GM19239 (cell line): Measurements from ENCODE around the gene COA8.

Source experiments
- DNase-seq: peaks from one replicate; pipeline ENCODE4 v3.0.0; 2011; ENCODE audit warnings: low spot score; ENCODE audit not compliant: insufficient read length
- FAIRE-seq: peaks from 2 replicates; lab custom pipeline; 2011; peaks lifted over from hg19 to GRCh38; lab: Jason Lieb, UNC

The COA8 gene, protein sequence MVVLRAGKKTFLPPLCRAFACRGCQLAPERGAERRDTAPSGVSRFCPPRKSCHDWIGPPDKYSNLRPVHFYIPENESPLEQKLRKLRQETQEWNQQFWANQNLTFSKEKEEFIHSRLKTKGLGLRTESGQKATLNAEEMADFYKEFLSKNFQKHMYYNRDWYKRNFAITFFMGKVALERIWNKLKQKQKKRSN

DNA sequence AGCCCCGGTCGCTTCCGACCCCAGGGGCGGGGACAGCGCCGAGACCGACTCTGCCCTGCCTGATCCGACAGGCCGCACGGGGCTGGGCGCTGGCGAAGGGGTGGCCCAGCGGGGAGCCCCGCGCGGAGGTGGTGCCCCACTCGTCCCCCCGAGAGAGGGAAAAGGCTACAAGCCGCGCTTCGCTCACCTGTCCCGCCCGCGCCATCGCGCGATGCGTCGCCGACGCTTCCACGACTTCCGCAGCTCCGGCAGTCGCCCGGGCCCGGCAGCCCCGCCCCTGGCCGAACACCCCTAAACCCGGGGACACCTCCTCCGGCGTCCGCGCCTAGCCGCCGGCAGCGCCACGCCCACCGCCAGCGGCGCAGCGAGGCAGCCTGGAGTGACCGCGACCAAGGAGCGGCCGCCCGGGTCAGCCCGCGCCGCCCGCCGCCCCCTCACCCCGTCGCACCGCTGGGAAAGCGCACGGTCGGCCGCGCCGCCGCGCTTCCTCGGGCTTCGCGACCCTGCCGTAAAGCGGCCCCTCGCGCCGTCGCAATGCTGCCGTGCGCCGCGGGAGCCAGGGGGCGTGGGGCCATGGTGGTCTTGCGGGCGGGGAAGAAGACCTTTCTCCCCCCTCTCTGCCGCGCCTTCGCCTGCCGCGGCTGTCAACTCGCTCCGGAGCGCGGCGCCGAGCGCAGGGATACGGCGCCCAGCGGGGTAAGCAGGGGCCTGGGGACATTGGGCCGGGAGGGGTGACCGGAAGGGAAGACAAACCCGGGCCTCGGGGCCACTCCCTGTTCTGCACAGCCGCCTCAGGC is at the start of gene COA8, which contains the start of gene BAG5:
Gene COA8, plus strand, starts transcription at position 532 of the 797 bp plus-strand sequence. Its CDS starts 42 bp downstream, at position 574.
Gene BAG5, minus strand, starts transcription at position 229 of the 797 bp plus-strand sequence. CDS start 1,493 bp downstream, outside the sequence.
- DNase-seq (peak; percentile 95), FAIRE-seq (peak; percentile 74)

DNA sequence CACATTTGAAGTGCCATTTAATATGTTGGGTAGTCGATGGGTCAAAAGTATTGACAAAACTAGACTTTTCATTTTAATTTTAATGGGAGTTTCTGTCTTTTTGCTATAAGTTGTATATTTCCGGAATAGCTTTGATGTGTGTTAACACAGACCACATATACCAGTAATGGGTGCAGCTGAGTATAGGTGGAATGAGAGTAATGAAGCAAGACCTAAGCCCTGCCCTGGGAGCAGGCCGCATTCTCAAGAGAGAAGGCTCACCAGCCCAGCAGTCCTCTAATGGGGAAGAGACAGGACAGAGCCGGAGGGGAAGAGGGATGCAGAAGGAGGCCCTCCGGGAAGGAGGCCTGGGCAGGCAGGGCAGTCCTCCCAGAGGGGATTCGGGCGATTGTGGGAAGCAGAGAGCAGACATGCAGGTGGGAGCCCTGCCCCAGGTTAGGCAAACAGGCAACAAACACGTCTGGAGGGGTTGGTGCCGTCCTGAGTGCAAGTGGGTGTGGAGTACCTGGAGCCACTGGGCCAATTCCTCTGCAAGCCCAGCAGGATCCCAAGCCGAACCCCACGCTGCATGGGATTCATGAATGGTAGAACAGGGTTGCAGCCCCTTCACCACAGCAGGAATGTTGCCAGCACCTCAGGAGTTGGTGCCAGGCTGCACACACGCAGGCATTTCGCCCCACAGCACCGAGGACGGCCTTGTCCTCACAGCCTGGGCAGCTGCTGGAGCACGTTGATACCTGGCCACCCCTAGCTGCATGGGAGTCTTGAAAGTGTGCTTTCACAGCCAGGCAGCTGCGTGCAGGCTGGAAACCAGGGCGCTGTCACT is 48.0 kb upstream of the COA8 start:
- DNase-seq (no peak), FAIRE-seq (no peak)

DNA sequence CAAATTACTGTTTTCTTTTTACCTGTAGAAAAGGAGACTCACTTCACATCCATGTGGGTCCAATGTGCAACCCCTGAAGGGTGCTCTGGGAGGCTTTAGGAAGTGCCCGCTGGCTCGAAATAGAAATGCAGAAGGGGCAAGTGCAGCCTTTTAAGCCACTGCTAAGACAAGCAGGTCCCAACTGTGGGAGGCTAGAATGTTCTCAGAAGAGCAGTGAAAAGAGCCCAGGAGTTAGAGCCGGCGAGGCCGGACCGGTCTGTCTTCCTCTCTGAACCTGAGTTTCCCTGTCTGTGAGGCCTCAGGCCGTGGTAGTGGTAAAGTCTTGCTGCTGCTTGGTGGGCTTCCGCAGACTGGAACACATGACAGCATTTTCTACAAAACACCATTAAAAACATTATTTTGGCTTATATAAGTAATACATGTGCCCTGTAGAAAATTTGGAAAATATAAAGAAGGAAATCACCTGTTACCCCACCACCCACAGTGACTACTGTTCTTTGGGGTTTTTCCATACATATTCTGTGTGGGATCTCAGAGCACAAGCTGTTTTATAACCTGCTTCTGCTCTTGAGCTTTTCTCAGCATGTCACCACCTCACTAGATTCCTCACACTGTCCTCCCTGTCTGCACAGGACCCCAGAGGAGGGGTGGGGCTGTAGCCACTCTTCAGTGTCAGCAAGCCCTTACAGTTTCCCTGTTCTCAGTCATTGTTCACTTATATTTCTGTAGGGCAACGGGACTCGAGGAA is 46.2 kb upstream of the COA8 start:
- no peak for DNase-seq
- FAIRE-seq: peak; percentile 68

DNA sequence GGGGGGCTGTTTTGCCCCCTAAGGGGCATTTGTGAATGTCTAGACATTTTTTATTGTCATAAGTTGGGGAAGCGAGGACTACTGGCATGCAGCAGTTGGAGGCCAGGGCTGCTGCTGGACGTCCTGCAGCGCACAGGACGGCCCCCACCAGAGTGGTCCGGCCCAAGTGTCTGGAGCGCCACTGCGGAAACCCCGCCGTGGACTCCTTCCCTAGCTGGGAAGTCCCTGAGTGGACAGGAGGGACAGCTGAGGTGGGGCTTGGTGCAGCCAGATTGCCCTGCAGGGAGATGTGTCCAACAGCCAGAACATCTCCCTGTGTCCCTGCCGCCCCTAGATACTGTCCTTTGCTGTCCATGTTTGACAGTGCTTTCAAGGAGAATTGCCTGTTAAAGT is 45.6 kb upstream of the COA8 start:
- no peak for DNase-seq
- FAIRE-seq: no peak

DNA sequence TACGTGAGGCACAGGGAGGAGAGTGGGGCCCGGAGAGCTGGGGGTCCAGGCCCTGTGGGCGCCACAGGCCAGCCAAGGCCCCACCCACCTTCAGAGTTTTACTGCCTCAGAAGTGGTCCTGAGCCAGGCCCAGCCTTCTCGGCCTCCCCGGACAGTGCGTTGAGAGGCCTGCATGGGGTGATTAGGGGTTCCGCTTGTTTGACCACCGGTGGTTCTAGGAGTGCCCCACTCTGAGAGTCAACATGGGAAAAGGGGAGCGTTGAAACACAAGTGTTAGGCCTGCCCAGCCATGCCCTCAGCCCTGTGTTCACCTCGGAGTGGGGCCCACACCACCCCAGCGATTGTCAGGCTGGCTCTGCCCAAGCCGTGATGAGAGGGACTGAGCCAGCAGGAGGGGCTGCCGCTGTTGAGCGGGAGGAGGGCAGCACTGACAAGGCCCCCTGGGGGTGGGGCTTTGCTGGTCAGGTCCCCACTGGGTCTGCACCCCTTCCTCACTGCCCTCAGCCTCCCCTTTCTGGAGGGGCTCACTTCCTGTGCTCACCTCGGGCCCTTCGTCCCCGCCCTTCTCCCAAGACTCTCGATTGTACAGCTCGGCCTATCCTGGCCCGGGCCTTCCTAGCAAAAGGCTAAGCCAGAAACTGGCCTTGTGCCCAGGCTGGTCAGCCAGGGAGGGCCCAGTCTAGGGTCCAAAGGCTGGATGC is 44.9 kb upstream of the COA8 start:
- DNase-seq: no peak
- FAIRE-seq: no peak

DNA sequence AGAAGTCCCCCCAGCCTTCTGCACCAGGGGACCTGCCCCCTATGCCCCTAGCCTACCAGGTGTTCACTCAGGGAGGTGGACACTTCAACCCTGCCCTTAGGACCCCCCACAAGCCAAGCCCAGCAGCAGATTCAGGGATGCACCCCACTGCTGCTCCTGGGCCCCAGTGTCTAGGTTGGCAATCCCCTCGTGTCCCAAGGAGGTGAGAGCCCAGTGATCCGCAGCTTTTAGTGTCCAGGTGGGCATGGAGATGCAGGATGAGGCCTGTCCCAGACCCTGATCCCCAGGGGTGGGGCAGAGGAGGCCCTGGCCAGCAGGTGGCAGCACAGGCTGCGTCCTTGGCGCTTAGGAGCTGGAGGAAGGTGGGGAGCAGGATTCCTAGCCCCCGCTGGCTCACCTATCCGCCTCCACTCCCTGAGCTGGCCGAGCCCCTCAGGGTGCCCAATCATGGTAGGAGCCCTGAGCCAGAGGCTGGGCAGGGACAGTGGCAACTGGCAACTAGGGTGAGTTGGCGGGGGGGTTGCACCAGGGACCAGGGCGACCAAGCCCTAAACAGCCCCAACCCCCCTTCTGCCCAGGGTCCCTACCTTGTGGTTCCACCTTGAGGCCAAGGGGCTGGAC is 44.2 kb upstream of the COA8 start:
- no peak for FAIRE-seq
- DNase-seq: peak; percentile 91

DNA sequence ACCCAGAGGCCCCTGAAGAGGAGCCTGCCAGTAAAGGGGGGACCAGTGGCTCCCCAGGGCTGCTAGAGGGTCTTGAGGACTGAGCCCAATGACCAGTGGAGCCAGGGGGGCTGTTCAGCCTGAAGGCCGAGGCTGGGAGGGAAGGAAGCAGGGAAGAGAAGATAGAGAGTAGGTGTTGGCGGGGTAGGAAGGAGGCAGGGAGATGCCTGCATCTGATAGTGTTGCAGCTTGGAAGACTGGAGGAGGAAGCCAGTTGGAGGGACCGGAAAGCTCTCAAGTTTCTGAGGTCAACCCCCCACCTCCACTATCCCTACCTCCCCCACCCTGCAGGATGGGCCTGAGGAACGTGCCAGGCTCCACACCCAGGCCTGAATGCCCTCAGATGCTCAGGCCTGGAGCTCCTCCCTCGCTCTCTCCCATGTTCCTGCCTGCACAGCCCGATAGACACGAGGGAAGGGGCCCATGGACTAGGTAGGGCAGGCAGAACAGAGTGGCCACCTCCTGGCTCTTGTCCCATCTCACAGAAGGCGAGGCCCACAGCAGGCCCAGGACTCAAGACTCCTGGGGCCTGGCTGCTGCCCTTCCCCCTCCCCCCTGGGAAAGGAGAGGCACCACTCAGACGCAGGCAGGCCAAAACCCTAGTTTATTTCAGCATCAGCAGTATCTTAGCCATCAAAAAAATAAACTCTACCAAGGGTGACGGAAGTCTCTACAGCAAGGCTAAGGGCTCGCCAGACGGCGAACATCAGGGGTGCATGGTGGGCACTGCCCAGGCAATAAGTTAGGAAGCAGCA is 43.5 kb upstream of the COA8 start:
- FAIRE-seq: no peak
- no peak for DNase-seq

DNA sequence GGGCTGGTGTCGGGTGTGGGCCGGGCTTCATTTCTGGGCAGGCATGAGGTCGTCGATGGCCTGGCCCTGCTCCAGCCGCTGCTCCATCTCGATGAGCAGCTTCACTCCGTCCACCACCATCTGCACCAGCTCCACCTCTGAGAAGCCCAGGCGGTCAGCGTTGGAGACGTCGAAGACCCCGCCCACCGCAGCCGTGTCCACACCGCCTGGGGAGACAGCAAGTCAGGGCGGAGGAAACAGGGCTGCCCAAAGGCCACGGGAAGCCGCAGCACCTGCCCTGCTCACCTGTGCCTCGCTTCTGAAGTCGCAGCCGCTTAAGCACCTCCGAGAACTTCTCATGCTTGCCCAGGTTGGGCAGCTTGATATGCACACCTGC is 42.9 kb upstream of the COA8 start:
- FAIRE-seq (no peak), DNase-seq (no peak)

DNA sequence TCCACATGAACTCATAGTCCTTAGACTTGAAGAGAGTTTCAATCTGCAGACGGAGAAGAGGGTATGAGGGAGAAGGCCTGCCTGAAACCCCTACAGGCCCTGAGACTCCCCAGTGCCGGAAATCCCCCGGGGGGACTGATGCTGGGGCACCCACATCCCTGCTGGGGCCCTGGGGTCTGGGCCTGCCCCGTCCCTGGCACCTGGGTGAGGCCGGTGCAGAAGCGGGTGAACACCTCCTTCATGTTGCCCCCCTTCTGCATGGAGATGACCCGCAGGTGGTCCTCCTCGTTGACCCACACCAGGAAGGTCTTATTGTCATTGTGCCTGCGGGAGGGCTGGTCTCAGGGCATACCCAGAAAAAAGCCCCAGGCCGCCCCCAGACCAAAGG is 42.5 kb upstream of the COA8 start:
- no peak for DNase-seq
- FAIRE-seq: no peak

DNA sequence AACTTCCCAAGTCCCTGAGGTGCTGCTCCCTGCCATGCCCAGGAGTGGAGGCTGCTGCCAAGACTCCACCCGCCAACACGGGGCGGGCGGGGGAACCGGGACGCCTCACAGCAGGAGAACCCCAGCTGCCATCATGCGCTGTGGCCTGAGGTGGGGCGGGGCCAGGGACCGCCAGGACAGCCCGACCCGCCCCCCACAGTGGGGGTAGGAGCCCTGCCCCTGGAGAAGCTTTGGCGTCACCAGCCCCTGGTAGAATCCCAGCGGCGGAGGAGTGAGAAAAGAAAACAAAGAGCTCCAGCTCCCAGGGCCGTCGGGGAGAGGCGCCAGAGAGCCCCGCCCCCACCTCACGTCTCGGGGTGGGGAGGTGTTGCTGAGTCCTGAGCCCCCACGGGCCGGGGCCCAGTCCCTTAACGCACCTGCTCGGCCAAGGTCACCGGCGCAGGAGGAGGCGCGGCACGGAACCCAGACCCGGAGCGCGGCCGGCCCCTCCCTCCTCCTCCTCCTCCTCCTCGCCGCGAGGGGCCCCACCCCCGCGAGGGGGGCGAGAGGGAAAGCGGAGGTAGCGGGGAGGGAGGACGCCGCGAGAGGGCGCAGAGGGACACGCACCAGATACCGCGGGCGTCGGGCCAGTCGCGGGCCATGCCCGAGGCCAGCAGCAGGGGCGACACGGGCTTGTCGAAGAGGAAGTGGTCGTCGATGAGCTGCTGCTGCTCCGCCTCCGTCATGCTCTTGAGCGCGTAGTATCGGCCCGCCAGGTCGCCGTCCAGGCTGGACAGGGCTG is 41.9 kb upstream of the COA8 start:
- FAIRE-seq (no peak), DNase-seq (peak; percentile 76)

DNA sequence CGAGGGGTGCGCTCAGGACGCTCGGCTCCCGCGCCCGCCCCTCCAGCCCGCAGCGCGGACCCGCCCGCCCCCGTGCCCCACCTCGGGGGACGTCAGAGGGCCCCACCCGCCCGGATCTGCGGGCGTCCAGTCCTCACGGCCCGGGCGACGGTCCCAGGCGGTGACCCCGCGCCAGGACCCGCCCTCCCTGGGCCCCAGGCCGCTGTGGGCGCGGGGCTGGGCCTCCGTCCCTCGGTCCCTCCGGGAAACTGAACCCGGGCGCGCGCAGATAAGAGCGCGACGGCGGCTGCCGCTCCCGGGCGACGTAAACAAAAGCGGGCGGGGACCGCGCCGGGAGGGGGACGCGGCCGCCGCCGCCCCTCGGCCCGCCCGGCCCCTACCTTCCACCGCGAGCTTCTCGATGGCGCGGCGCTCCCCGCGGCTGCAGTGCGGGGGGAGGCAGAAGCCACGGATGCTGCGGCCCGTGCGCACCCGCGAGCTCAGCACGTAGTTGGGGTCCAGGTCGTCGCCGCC is 41.3 kb upstream of the COA8 start:
- no peak for DNase-seq
- FAIRE-seq: no peak

DNA sequence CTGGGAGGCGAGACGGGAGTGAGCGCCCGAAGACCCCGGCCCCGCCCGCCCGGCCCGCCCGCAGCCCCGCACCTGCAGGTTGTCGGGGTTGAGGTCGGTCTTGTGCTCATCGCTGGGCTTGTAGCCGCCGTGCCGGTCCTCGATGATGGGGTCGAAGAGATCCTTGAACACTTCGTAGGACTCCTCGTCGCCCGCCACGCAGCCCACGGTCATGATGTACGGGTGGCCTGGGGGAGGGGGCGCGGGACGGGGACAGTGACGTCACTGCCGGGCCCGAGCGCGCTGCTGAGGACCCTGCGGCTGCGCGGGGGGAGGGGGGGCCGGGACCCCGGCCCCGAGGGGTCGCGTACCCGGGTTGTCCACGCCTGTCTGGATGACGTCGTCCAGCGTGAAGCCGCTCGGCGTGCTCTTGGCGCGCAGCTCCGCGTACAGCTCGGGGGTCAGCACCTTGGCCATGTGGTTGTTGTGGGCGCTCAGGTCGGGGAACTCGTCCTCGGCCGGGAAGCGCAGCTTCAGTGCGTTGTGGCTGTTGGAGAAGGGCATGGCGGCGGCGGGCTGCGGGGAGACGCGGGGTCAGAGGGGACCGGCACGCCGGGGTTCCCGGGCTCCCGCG is 40.7 kb upstream of the COA8 start:
- FAIRE-seq (no peak), DNase-seq (no peak)

DNA sequence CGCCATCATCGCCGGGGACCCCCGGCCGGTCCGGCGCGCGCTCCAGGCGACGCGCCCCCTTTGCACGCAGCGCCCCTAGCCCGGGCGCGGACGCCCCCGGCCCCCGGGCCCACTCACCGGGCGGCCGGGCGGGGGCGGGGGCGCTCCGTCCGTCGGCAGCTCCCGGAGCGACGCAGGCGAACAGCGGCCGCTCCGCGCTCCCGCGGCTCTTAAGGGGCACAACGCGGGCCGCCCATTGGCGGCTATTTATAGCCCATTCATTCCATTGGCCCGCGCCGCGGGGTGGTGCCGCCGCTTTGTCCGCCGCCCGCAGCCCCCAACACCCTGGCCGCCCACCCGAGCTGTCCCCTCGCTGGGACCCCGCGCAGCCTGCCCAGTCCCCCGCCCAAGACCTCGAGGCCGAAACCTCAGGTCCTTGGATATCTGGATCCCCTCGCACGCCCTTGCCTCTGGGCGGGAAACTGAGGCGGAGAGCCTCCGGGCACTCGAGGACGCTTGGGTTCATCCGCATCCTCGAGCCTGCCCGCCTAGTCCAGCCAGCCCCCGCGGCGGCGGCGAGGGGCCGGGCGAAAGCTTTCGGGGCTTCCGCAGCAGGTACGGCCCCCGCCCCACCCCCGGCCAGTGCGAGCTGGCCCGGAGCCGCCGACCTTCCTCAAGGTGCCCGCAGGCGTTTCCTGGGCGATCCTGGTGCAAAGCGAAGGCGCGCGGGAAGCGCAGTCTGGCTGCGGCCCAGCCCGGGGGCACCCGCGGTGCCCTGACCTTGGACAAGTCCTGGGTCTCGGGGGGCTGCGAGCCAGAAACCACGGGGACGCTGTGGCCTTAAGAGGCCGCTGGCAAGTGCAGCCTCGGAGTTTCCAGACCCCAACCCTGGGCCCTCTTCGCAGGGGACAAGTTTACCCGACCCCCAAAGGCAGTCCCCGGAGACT is 39.8 kb upstream of the COA8 start, which contains the start of gene CKB:
Gene CKB, minus strand, starts transcription at position 182 of the 926 bp plus-strand sequence. CDS start 337 bp downstream, outside the sequence.
- no peak for FAIRE-seq
- no peak for DNase-seq

DNA sequence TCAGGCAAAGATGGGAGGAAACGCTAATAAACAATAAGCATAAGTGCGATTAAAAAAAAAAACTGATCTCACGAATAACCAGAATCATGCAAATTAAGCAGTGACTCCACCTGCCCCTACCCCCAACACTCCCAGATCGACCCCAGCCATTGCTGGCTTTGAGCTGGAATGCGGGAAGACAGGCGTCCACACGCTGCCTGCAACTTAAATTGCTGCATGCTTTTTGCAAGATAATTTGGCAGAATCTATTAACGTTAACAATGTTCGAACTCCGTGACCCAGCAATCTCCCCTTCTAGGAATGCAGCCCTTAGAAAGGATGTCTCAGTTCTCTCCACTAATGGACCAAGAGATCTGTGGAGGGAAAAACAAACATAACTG is 39.2 kb upstream of the COA8 start:
- no peak for DNase-seq
- FAIRE-seq: no peak

DNA sequence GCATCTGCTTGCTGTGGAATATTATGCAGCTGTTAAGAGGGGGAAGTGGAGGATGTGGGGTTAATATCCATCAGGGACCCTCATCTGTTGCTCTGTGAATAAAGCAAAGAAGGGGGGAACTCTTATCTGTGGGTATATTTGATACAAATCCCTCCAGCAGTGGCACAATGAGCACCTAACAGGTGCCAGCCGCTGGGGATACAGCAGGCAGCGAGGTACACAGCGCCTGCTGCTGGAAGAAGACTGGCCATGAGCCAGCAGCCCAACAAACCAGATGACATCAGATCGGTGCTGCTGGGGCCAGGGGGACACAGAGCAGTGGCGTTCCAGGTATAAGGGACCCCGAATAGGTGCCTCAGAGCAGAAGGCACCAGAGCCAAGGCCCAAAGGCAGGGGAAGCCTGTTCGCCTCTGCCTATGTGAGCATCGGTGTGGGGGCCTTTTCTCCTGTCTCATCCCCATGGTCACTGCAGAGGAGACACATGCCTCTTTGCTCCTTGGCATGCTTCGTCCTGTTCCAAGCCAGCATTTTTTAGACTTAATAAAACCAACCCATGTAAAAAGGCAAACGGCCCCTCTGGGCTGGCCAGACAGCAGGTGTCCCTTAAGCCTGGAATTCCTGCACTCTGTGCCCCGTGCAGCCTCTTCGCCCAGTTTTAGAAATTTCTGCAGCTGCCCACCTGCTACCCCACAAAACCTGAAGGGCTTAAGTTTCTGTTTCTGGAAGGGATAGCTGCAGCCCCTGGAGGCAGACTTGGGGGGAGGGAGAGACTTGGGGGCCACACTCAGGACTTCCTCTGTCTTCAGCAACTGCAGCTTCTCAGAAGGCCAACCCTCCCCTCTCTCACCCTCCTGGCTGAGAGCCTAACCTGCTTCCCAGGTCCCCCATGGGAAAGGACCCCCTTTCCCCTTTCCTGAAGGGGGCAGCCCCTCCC is 38.5 kb upstream of the COA8 start:
- FAIRE-seq (no peak), DNase-seq (no peak)
